Forelimb muscle (tissue), 1 donor: ENCODE measurements around the gene TPRG1. TPM values are rescaled to one million over a fixed set of nuclear protein-coding genes. Genes with fewer than 3 reads are reported as not detected.

Experiments used
- DNase-seq: peaks from one replicate; pipeline ENCODE4 v3.0.0-alpha.2; 2013; ENCODE audit warnings: low read depth
- polyA plus RNA-seq: library from polyadenylated mRNA; unstranded; fragments of 120-200 nt; gene quantifications from one replicate; pipeline ENCODE4 v1.2.1, GENCODE V29; 2013; ENCODE audit not compliant: insufficient read length

TPRG1 gene
- polyA plus RNA-seq, 1 donor, result 2.7 TPM

- DNase-seq, result no peak
Observed at GRCh38 chr3:189276444-189277219, 104.9 kb downstream of the TPRG1 start.

GRCh38 chr3:189277711-189278110, 105.9 kb downstream of the TPRG1 start:
- no peak for DNase-seq

- DNase-seq, result no peak
Observed at GRCh38 chr3:189278221-189278620, 106.5 kb downstream of the TPRG1 start.

GRCh38 chr3:189282189-189282588, 110.4 kb downstream of the TPRG1 start:
- DNase-seq, result no peak

- DNase-seq, result no peak
Observed at GRCh38 chr3:189282741-189283140, 111.0 kb downstream of the TPRG1 start.

- DNase-seq, result no peak
Observed at GRCh38 chr3:189286188-189286587, 114.4 kb downstream of the TPRG1 start.

GRCh38 chr3:189286916-189287315, 115.1 kb downstream of the TPRG1 start:
- DNase-seq, result no peak

GRCh38 chr3:189288348-189289235, 116.8 kb downstream of the TPRG1 start:
- DNase-seq, result no peak

- no peak for DNase-seq
Observed at GRCh38 chr3:189289251-189289650, 117.5 kb downstream of the TPRG1 start.

- DNase-seq, result no peak
Observed at GRCh38 chr3:189292667-189293484, 121.1 kb downstream of the TPRG1 start.

GRCh38 chr3:189294649-189295048, 122.9 kb downstream of the TPRG1 start:
- no peak for DNase-seq

- DNase-seq, result no peak
Observed at GRCh38 chr3:189295089-189295488, 123.3 kb downstream of the TPRG1 start.

- no peak for DNase-seq
Observed at GRCh38 chr3:189297932-189298331, 126.2 kb downstream of the TPRG1 start.

GRCh38 chr3:189298469-189299375, 127.0 kb downstream of the TPRG1 start:
- DNase-seq, result no peak

- DNase-seq, result no peak
Observed at GRCh38 chr3:189300345-189300744, 128.6 kb downstream of the TPRG1 start.

- no peak for DNase-seq
Observed at GRCh38 chr3:189301479-189301878, 129.7 kb downstream of the TPRG1 start.

GRCh38 chr3:189303584-189303983, 131.8 kb downstream of the TPRG1 start:
- no peak for DNase-seq

GRCh38 chr3:189304465-189305351, 132.9 kb downstream of the TPRG1 start:
- no peak for DNase-seq

GRCh38 chr3:189305412-189305811, 133.6 kb downstream of the TPRG1 start:
- no peak for DNase-seq

GRCh38 chr3:189307963-189308362, 136.2 kb downstream of the TPRG1 start:
- no peak for DNase-seq
